ENCODE data around the gene DAPK2.

- no peak for TF ChIP-seq CTCF (IDR thresholded peaks at IDR 0.05; ENCODE audit: borderline replicate concordance, extremely low read depth, low read length, poor library complexity, severe bottlenecking)
- TF ChIP-seq EZH2 (IDR thresholded peaks at IDR 0.05; ENCODE audit: borderline replicate concordance, low read depth, low read length, severe bottlenecking), result no peak
Measured at GRCh38 chr15:64019764-64020163, 26.5 kb downstream of the DAPK2 start.
